PC-9 (cell line): ENCODE results near the gene ASTN2. TPM values are rescaled to one million over a fixed set of nuclear protein-coding genes. Genes with fewer than 3 reads are reported as not detected.

Experiments used
- BruUV-seq: library from RNA; stranded (reverse); fragments of 400-500 nt; replicated peaks from 2 replicates; lab custom pipeline; 2021; lab: Mats Ljungman, UMichigan
- CTCF ChIA-PET: fragments of 300-600 bp; sonication (Branson Sonifier 250); formaldehyde crosslinking; loops from one replicate; lab custom pipeline; 2022; ENCODE audit warnings: antibody characterized with exemption; lab: Charles Lee
- POLR2A ChIA-PET: fragments of 300-600 bp; sonication (Branson Sonifier 250); formaldehyde crosslinking; loops from one replicate; lab custom pipeline; 2022; ENCODE audit warnings: antibody characterized with exemption; ENCODE audit not compliant: unreplicated experiment; lab: Charles Lee
- DNase-seq, 2 experiments: peaks; one replicate each; pipeline versions ENCODE4 v3.0.0 to v3.0.0-alpha.2; 2015 to 2022; ENCODE audit warnings: mixed read lengths in 1 of 2
- H2AFZ ChIP-seq: fragments of 200-600 bp; sonication (generic); 2 replicates; pipeline ENCODE4 v1.8.1; 2017; ENCODE audit warnings: antibody characterized with exemption
- H3F3A ChIP-seq: fragments of 200-600 bp; sonication (generic); 2 replicates; pipeline ENCODE4 v1.8.1; 2017; ENCODE audit warnings: antibody characterized with exemption, mild to moderate bottlenecking, low read depth; ENCODE audit not compliant: insufficient read depth
- H3K27ac ChIP-seq: fragments of 200-600 bp; sonication (generic); 2 replicates; pipeline ENCODE4 v1.6.1; 2016; ENCODE audit warnings: mixed run types
- H3K27me3 ChIP-seq: fragments of 200-600 bp; sonication (generic); 2 replicates; pipeline ENCODE4 v1.6.1; 2016; ENCODE audit warnings: low read depth, mixed run types; ENCODE audit not compliant: insufficient read depth
- H3K36me3 ChIP-seq: fragments of 200-600 bp; sonication (generic); 2 replicates; pipeline ENCODE4 v1.6.1; 2016; ENCODE audit warnings: low read depth, mixed run types
- H3K4me1 ChIP-seq: fragments of 200-600 bp; sonication (generic); replicated peaks from 2 replicates; pipeline ENCODE4 v1.6.1; 2016; ENCODE audit warnings: mixed run types; ENCODE audit not compliant: insufficient read depth
- H3K4me2 ChIP-seq: fragments of 200-600 bp; sonication (generic); 2 replicates; pipeline ENCODE4 v1.6.1; 2017; ENCODE audit warnings: mixed run types
- H3K4me3 ChIP-seq: fragments of 200-600 bp; sonication (generic); 2 replicates; pipeline ENCODE4 v1.6.1; 2016; ENCODE audit warnings: mixed run types
- H3K79me2 ChIP-seq: fragments of 200-600 bp; sonication (generic); 2 replicates; pipeline ENCODE4 v1.6.1; 2017; ENCODE audit warnings: low read depth, mixed run types
- H3K9me2 ChIP-seq: fragments of 200-600 bp; sonication (generic); 2 replicates; pipeline ENCODE4 v1.8.1; 2017; ENCODE audit warnings: mild to moderate bottlenecking; ENCODE audit not compliant: insufficient read depth
- H3K9me3 ChIP-seq: fragments of 200-600 bp; sonication (generic); 2 replicates; pipeline ENCODE4 v1.8.1; 2016; ENCODE audit warnings: low read depth; ENCODE audit not compliant: insufficient read depth
- H4K20me1 ChIP-seq: fragments of 200-600 bp; sonication (generic); 2 replicates; pipeline ENCODE4 v1.8.1; 2017; ENCODE audit not compliant: insufficient read depth
- CTCF ChIP-seq: fragments of 200-600 bp; sonication (generic); conservative IDR thresholded peaks from 2 replicates; pipeline ENCODE4 v1.6.1; 2017; ENCODE audit warnings: mixed run types, antibody characterized with exemption, mild to moderate bottlenecking, moderate library complexity
- EZH2 ChIP-seq: fragments of 200-600 bp; sonication (generic); IDR thresholded peaks from 2 replicates; pipeline ENCODE4 v1.8.0; 2017; ENCODE audit warnings: antibody characterized with exemption, low read depth
- intact Hi-C: fragments of 100-400 bp; cut with micrococcal nuclease; formaldehyde crosslinking; loops from one replicate; pipeline ENCODE4 v1.10.0; 2022; ENCODE audit not compliant: unreplicated experiment
- total RNA-seq: library from RNA; stranded (reverse); gene quantifications from 2 replicates; pipeline ENCODE4 v1.2.3, GENCODE V29; 2021

Gene ASTN2
- total RNA-seq, 1 experiment from 2014 or later = 6.2 TPM

DNA sequence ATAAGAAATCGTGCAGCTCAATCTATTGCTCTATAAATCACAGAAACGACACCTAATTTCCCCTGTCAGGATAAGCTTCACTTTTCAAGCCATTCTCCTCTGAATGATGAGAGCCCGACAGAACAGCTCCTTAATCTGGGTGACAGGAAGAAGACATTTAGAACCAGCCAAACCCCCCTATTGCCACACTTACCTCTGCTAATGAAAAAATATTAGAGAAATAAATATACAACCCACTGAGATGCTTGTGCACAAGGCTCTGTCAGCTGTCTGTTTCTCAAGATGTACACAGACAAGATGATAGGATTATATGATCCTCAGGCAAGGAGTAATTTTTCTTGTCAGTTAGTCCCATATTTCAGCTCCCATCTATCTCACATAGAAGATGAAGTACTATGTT lies 785.2 kb downstream of the ASTN2 start:
- no peak for TF ChIP-seq CTCF
- TF ChIP-seq EZH2 = no peak
- H3K36me3 ChIP-seq = no peaks in the 10 kb centered on the region
- no TSS peak for BruUV-seq
- H3K9me2 ChIP-seq = no peaks in the 10 kb centered on the region
- H3K79me2 ChIP-seq = no peaks in the 10 kb centered on the region
- no peak for DNase-seq
- no peak overlapping the region for H3K4me2 ChIP-seq
- no peaks in the 10 kb centered on the region for H3K27me3 ChIP-seq
- H2AFZ ChIP-seq = no peak overlapping the region
- no peaks in the 10 kb centered on the region for H3K4me1 ChIP-seq
- H3K9me3 ChIP-seq = no peaks in the 10 kb centered on the region
- POLR2A ChIA-PET = no interaction called here
- CTCF ChIA-PET = interaction anchor here (0.6 kb wide), 1 partner anchor 42 kb away, joined by 18 read pairs; no protein-coding TSS in a partner anchor
- no peak overlapping the region for H3K27ac ChIP-seq
- H3F3A ChIP-seq = no peaks in the 10 kb centered on the region
- intact Hi-C loops = no loop called here
- no peak overlapping the region for H3K4me3 ChIP-seq
- no peaks in the 10 kb centered on the region for H4K20me1 ChIP-seq

DNA sequence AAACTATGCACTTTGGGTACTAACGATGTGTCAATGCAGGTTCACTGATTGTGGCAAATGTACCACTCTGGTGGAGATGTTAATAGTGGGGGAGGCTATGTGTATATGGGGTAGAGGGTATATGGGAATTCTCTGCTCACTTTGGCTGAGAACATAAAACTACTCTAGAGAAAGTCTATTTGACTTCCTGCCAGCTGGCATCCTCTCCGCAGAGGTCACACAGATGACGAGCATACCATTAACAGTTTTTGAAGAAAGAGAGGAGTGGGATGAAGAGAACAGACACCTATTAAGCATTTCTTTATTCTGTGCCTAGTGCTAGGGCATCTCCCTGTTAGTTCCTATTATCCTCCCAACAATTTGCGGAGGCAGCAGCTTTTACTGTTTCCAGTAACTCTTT lies 786.1 kb downstream of the ASTN2 start:
- Histone ChIP-seq H3K79me2 (no peaks in the 10 kb centered on the region), H3K9me3 (no peaks in the 10 kb centered on the region), H3F3A (no peaks in the 10 kb centered on the region), H3K27me3 (no peaks in the 10 kb centered on the region), H4K20me1 (no peaks in the 10 kb centered on the region), H3K4me1 (no peaks in the 10 kb centered on the region), H3K27ac (no peak overlapping the region), H3K4me3 (no peak overlapping the region), H2AFZ (no peak overlapping the region), H3K4me2 (no peak overlapping the region), H3K36me3 (no peaks in the 10 kb centered on the region), H3K9me2 (no peaks in the 10 kb centered on the region)
- TF ChIP-seq CTCF (no peak), EZH2 (no peak)
- DNase-seq = no peak
- POLR2A ChIA-PET = no interaction called here
- intact Hi-C loops = no loop called here
- CTCF ChIA-PET = interaction anchor here (0.6 kb wide), 1 partner anchor 42 kb away, joined by 18 read pairs; no protein-coding TSS in a partner anchor
- no TSS peak for BruUV-seq

DNA sequence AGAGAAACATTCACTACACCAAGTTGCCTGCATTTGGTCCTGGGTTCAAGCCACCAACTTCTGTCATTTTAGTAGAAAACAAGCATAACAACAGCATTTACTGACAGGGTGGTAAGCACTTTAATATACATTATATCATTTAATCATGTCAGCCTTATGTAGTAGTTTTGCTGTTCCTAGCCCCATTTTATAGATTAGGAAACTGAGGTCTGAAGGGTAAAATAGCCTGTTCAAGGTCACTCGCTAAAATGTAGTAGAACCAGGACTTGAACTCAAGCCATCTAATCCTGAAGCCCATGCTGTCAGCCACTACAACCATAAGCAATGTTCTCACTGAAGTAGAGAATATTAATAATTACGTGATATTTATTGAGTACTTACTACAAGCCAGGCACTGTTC lies 787.4 kb downstream of the ASTN2 start:
- Histone ChIP-seq H3K4me2 (no peak overlapping the region), H2AFZ (no peak overlapping the region), H3K4me1 (no peaks in the 10 kb centered on the region), H4K20me1 (no peaks in the 10 kb centered on the region), H3F3A (no peaks in the 10 kb centered on the region), H3K27me3 (no peaks in the 10 kb centered on the region), H3K36me3 (no peaks in the 10 kb centered on the region), H3K4me3 (no peak overlapping the region), H3K27ac (no peak overlapping the region), H3K9me2 (no peaks in the 10 kb centered on the region), H3K79me2 (no peaks in the 10 kb centered on the region), H3K9me3 (no peaks in the 10 kb centered on the region)
- ChIA-PET POLR2A (no interaction called here), CTCF (no interaction called here)
- DNase-seq = no peak
- intact Hi-C loops = no loop called here
- no TSS peak for BruUV-seq
- TF ChIP-seq EZH2 (no peak), CTCF (no peak)
